ENCODE measurements around the gene PALLD. TPM values are rescaled to one million over a fixed set of nuclear protein-coding genes. Genes with fewer than 3 reads are reported as not detected.

Gene PALLD
- total and polyA plus RNA-seq, 2 donors (not counting 3 experiments of a cell fraction or from before 2014, with no cell fraction given), result 13.4 to 48.2 TPM

GRCh38 chr4:168501407-168501806 lies 4.6 kb downstream of the PALLD start:
- dilution Hi-C loops (cut with MboI; ENCODE audit: extremely low pct_ligation_motif_present, low sequenced_read_pairs), result loop anchor here (25.0 kb wide), 1 partner anchor 411 kb away; no protein-coding TSS in a partner anchor
- BruUV-seq (replicated peaks), result no TSS peak
- no peaks in the 10 kb centered on the region for H3K36me3 ChIP-seq (ENCODE audit: control insufficient read depth in 2 of 2, extremely low read depth in 1 of 2, insufficient read depth in 2 of 2, low read length in 2 of 2)

More at GRCh38 chr4:168501407-168501806, 4.6 kb downstream of the PALLD start:
- H3K27ac ChIP-seq (ENCODE audit: insufficient read depth, low read depth, low read length), result no peak overlapping the region
- POLR2A ChIA-PET, result no interaction called here
- DNase-seq (ENCODE audit: low read depth, low spot score), result no peak
- no peaks in the 10 kb centered on the region for H3K9me1 ChIP-seq (replicated peaks; ENCODE audit: control insufficient read depth, extremely low read depth, insufficient read depth, low read length)
- H3K4me3 ChIP-seq (replicated peaks in 1 of 3; ENCODE audit: insufficient read depth in 1 of 3, low read depth in 1 of 3, low read length in 3 of 3), result no peak overlapping the region
- H3K79me2 ChIP-seq (ENCODE audit: control insufficient read depth, insufficient read depth, low read length), result no peaks in the 10 kb centered on the region
- H3K4me2 ChIP-seq (ENCODE audit: insufficient read depth, low read length), result no peak overlapping the region
- H2AFZ ChIP-seq (ENCODE audit: low read depth, low read length), result no peak overlapping the region
- TF ChIP-seq JUN (IDR thresholded peaks at IDR 0.05; ENCODE audit: borderline replicate concordance, insufficient read depth, insufficient read length, low read depth) (no peak), POLR2A (IDR thresholded peaks at IDR 0.05; ENCODE audit: low read depth, low read length) (no peak), MYC (IDR thresholded peaks at IDR 0.05; ENCODE audit: low read depth, low read length) (no peak), CTCF (IDR thresholded peaks at IDR 0.05; ENCODE audit: extremely low read depth in 1 of 2, insufficient read depth in 1 of 2, low read depth in 1 of 2, low read length in 2 of 2) (no peak), GATA2 (IDR thresholded peaks at IDR 0.05; ENCODE audit: insufficient read depth, insufficient read length, low read depth, low read length) (no peak), POLR2AphosphoS5 (IDR thresholded peaks at IDR 0.05; ENCODE audit: insufficient read depth, low read depth, low read length) (no peak), EZH2 (IDR thresholded peaks at IDR 0.05; ENCODE audit: borderline replicate concordance, low read depth, low read length, severe bottlenecking) (no peak), FOS (IDR thresholded peaks at IDR 0.05; ENCODE audit: borderline replicate concordance, insufficient read depth, low read length) (no peak)
- TF ChIP-seq, protein P1, sequence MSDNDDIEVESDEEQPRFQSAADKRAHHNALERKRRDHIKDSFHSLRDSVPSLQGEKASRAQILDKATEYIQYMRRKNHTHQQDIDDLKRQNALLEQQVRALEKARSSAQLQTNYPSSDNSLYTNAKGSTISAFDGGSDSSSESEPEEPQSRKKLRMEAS (IDR thresholded peaks at IDR 0.05; ENCODE audit: insufficient read depth, insufficient read length), result no peak
- CTCF ChIA-PET, result interaction anchor here (1.3 to 2.3 kb wide), 2 partner anchors 13 to 344 kb away, joined by 3 to 13 read pairs; no protein-coding TSS in a partner anchor
- H3K4me1 ChIP-seq (ENCODE audit: control insufficient read depth, extremely low read depth, insufficient read depth, low read length), result peaks cover 5% of the 10 kb centered on the region
- intact Hi-C loops (cut with micrococcal nuclease), result no loop called here
- no peaks in the 10 kb centered on the region for H3K9me3 ChIP-seq (replicated peaks; ENCODE audit: control insufficient read depth, insufficient read depth, low read length)
- H3K9ac ChIP-seq (replicated peaks; ENCODE audit: extremely low read depth, insufficient read depth, low read length), result no peak overlapping the region
- H3K27me3 ChIP-seq (ENCODE audit: control insufficient read depth in 2 of 2, insufficient read depth in 2 of 2, low read length in 2 of 2), result no peaks in the 10 kb centered on the region
- no peak for FAIRE-seq
- no peaks in the 10 kb centered on the region for H4K20me1 ChIP-seq (replicated peaks; ENCODE audit: control insufficient read depth, extremely low read depth, insufficient read depth, low read length)

Data from endothelial cell of umbilical vein (primary cell).